Cardiac muscle cell (in vitro differentiated cells and primary cell): ENCODE results near the gene SPAG16. TPM values are rescaled to one million over a fixed set of nuclear protein-coding genes. Genes with fewer than 3 reads are reported as not detected.

Source experiments
- DNase-seq, 2 donors: peaks; one replicate each; pipeline versions ENCODE4 v3.0.0 to v3.0.0-alpha.2; 2010 to 2017; ENCODE audit warnings: low read depth in 1 of 2, low spot score in 1 of 2
- H3K27ac ChIP-seq: fragments of 200-600 bp; sonication (generic); 2 replicates; pipeline ENCODE4 v1.5.1; 2016
- H3K27me3 ChIP-seq: fragments of 200-600 bp; sonication (generic); 2 replicates; pipeline ENCODE4 v1.6.0; 2016; ENCODE audit warnings: control low read depth
- H3K36me3 ChIP-seq: fragments of 200-600 bp; sonication (generic); 2 replicates; pipeline ENCODE4 v1.5.1; 2016; ENCODE audit warnings: control low read depth
- H3K4me1 ChIP-seq: fragments of 200-600 bp; sonication (generic); 2 replicates; pipeline ENCODE4 v1.8.1; 2017; ENCODE audit warnings: low read depth, mild to moderate bottlenecking, mixed run types
- H3K4me3 ChIP-seq: fragments of 200-600 bp; sonication (generic); 2 replicates; pipeline ENCODE4 v1.5.1; 2016; ENCODE audit warnings: mild to moderate bottlenecking
- H3K9me3 ChIP-seq: fragments of 200-600 bp; sonication (generic); 2 replicates; pipeline ENCODE4 v1.5.1; 2017; ENCODE audit warnings: low read depth, mild to moderate bottlenecking, control low read depth
- CTCF ChIP-seq: IDR thresholded peaks from 2 replicates; pipeline ENCODE4 v1.5.1; 2012; ENCODE audit warnings: low read depth, mild to moderate bottlenecking, low read length
- polyA plus RNA-seq: library from polyadenylated mRNA; unstranded; fragments of >200 nt; fragmentation: Nextera tagmentation; extraction: Ambion mirVana; gene quantifications from 2 replicates; pipeline ENCODE4 v1.2.1, GENCODE V29; 2016
- total RNA-seq: library from RNA; depleted of rRNA; stranded (reverse); fragments of >200 nt; gene quantifications from 2 replicates; pipeline ENCODE4 v1.2.3, GENCODE V29; 2016

Gene SPAG16
- total and polyA plus RNA-seq, 2 experiments from 2014 or later = 32.8 to 57.9 TPM

- Histone ChIP-seq H3K27ac (no peak overlapping the region), H3K36me3 (no peaks in the 10 kb centered on the region), H3K9me3 (no peaks in the 10 kb centered on the region), H3K4me3 (no peak overlapping the region), H3K4me1 (no peaks in the 10 kb centered on the region), H3K27me3 (no peaks in the 10 kb centered on the region)
- no peak for DNase-seq
- TF ChIP-seq CTCF = no peak
Measured at GRCh38 chr2:213415093-213415492, 130.8 kb downstream of the SPAG16 start.

DNA sequence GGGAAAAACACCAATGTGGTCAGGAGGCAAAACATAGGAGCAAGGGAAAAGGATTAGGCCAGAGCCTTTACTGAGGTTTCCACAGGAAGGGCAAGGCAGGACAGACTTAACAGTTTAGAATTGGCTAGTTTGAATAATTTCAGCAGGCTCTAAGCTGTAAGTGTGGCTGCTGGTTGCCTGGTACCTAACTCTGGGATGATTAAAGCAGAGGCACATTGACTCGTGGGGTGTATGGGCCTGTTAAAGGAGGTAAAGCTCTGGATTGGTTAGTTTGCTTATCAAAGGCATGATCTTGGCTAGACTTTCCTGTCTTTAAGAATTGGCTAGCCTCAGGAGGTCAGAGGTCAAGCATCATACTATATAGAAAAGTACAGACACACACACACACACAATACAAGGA is 132.6 kb downstream of the SPAG16 start:
- Histone ChIP-seq H3K4me3 (no peak overlapping the region), H3K4me1 (no peaks in the 10 kb centered on the region), H3K27me3 (no peaks in the 10 kb centered on the region), H3K27ac (no peak overlapping the region), H3K9me3 (no peaks in the 10 kb centered on the region), H3K36me3 (no peaks in the 10 kb centered on the region)
- TF ChIP-seq CTCF = no peak
- DNase-seq = no peak

GRCh38 chr2:213419980-213420379 is 135.7 kb downstream of the SPAG16 start:
- DNase-seq = no peak
- Histone ChIP-seq H3K27me3 (no peaks in the 10 kb centered on the region), H3K36me3 (no peaks in the 10 kb centered on the region), H3K4me1 (no peaks in the 10 kb centered on the region), H3K27ac (no peak overlapping the region), H3K4me3 (no peak overlapping the region), H3K9me3 (no peaks in the 10 kb centered on the region)
- TF ChIP-seq CTCF = no peak

DNA sequence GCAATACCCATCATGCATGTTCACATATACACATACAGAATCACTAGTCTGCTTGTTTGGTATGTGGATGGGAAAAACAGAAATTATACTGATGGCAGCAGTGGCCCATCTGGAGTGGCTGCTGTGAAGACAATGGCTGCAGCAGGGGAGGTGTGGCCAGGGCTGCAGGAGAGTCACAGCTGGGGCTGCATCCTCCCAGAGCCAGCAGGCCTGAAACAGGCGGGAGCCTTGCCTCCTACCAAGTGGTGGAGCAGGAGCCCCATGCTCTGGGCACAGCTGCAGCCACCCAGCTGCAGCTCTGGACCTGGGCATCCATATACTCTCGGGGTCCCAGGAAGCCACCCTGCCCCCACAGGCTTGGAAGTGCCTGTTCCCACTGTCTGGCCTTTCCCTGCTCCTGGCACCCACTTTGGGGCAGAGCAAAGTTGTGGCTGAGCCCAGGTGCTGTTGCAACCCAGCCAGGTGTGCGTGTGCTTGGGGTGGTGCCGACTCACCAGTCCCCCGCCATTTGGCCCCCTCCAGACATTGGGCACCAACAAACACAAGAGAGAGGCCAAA is 136.6 kb downstream of the SPAG16 start:
- TF ChIP-seq CTCF = no peak
- Histone ChIP-seq H3K4me3 (no peak overlapping the region), H3K36me3 (no peaks in the 10 kb centered on the region), H3K27me3 (no peaks in the 10 kb centered on the region), H3K9me3 (no peaks in the 10 kb centered on the region), H3K27ac (no peak overlapping the region), H3K4me1 (no peaks in the 10 kb centered on the region)
- no peak for DNase-seq

DNA sequence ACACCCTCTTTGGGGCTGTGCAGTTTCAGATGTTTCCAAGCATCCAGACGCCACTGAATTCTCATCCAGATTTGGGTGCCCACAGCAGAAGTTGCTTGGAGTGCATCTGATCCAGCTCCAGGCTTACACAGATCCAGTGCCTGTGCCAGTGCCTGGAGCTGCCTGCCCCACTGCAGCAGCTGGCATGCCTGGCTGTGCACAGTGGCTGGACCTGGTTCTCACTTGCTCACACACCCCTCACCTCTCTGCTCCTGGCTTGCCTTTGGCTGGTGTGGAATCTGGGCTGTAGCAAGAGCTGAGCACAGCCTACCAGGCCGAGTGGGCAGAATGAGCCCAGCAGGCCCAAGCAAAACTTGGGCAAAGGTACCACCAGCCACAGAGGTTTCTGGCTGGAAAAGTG is 137.9 kb downstream of the SPAG16 start:
- Histone ChIP-seq H3K9me3 (no peaks in the 10 kb centered on the region), H3K4me1 (no peaks in the 10 kb centered on the region), H3K27ac (no peak overlapping the region), H3K4me3 (no peak overlapping the region), H3K27me3 (no peaks in the 10 kb centered on the region), H3K36me3 (no peaks in the 10 kb centered on the region)
- DNase-seq = no peak
- no peak for TF ChIP-seq CTCF

GRCh38 chr2:213425618-213426017 is 141.4 kb downstream of the SPAG16 start:
- TF ChIP-seq CTCF = no peak
- H3K4me3 ChIP-seq = no peak overlapping the region
- DNase-seq = no peak
- H3K9me3 ChIP-seq = no peaks in the 10 kb centered on the region
- no peaks in the 10 kb centered on the region for H3K4me1 ChIP-seq
- H3K27me3 ChIP-seq = no peaks in the 10 kb centered on the region
- no peak overlapping the region for H3K27ac ChIP-seq
- H3K36me3 ChIP-seq = no peaks in the 10 kb centered on the region
